H1 (cell line): ENCODE data around the gene TFAP2A. TPM values are rescaled to one million over a fixed set of nuclear protein-coding genes. Genes with fewer than 3 reads are reported as not detected.

Source experiments
- CTCF ChIA-PET: fragments of 300-600 bp; sonication (Branson Sonifier 250); formaldehyde crosslinking; loops from one replicate; lab custom pipeline; 2021; ENCODE audit not compliant: partially characterized antibody; lab: Charles Lee
- POLR2A ChIA-PET: fragments of 300-600 bp; sonication (Branson Sonifier 250); formaldehyde crosslinking; loops from one replicate; lab custom pipeline; 2021; ENCODE audit warnings: inconsistent platforms; ENCODE audit not compliant: partially characterized antibody; lab: Charles Lee
- DNase-seq, 2 experiments: peaks; one replicate each; pipeline versions ENCODE4 v3.0.0 to v3.0.0-alpha.2; 2010 to 2022; ENCODE audit warnings: low spot score in 2 of 2, low read depth in 1 of 2, mixed read lengths in 1 of 2
- FAIRE-seq: peaks from 2 replicates; lab custom pipeline; 2011; peaks lifted over from hg19 to GRCh38; lab: Jason Lieb, UNC
- H2AFZ ChIP-seq: 2 replicates; pipeline ENCODE4 v1.8.1; 2012; ENCODE audit warnings: low read length, inconsistent platforms
- H2AK5ac ChIP-seq: 2 replicates; pipeline ENCODE4 v1.6.1; 2013; ENCODE audit warnings: low read depth, low read length
- H2BK120ac ChIP-seq: replicated peaks from 2 replicates; pipeline ENCODE3; 2013; ENCODE audit warnings: low read depth, low read length, inconsistent platforms
- H2BK12ac ChIP-seq: 2 replicates; pipeline ENCODE4 v1.6.1; 2013; ENCODE audit warnings: low read depth, low read length
- H2BK15ac ChIP-seq: 2 replicates; pipeline ENCODE4 v1.6.1; 2013; ENCODE audit warnings: low read length
- H2BK20ac ChIP-seq: 2 replicates; pipeline ENCODE4 v1.6.1; 2013; ENCODE audit warnings: low read length
- H2BK5ac ChIP-seq: 2 replicates; pipeline ENCODE4 v1.6.1; 2013; ENCODE audit warnings: low read depth, low read length
- H3K14ac ChIP-seq: 2 replicates; pipeline ENCODE4 v1.6.1; 2013; ENCODE audit warnings: inconsistent platforms; ENCODE audit not compliant: insufficient read length
- H3K18ac ChIP-seq: 2 replicates; pipeline ENCODE4 v1.6.1; 2013; ENCODE audit warnings: low read length; ENCODE audit errors: extremely low read depth
- H3K23ac ChIP-seq: 2 replicates; pipeline ENCODE4 v1.6.1; 2013; ENCODE audit warnings: inconsistent platforms; ENCODE audit not compliant: insufficient read length
- H3K23me2 ChIP-seq: 2 replicates; pipeline ENCODE4 v1.6.1; 2013; ENCODE audit warnings: low read depth, low read length
- H3K27ac ChIP-seq: 2 replicates; pipeline ENCODE4 v1.6.1; 2011; ENCODE audit warnings: low read depth, low read length, inconsistent platforms
- H3K27me3 ChIP-seq, 4 experiments: replicated peaks in 1 of 4; 1 replicate in 1 of 4; 2 replicates in 3 of 4; pipeline versions ENCODE4 v1.6.1 to v1.8.1; 2011 to 2013; ENCODE audit warnings: low read length in 3 of 4, mild to moderate bottlenecking in 3 of 4, inconsistent platforms in 2 of 4, mixed read lengths in 2 of 4, moderate library complexity in 1 of 4; ENCODE audit not compliant: control insufficient read depth in 3 of 4, insufficient read depth in 3 of 4; ENCODE audit errors: extremely low read depth in 1 of 4
- H3K36me3 ChIP-seq, 4 experiments: 2 replicates each; pipeline versions ENCODE4 v1.6.1 to v1.8.1; 2011 to 2013; ENCODE audit warnings: mild to moderate bottlenecking in 4 of 4, low read length in 3 of 4, moderate library complexity in 2 of 4, control low read depth in 1 of 4, inconsistent platforms in 1 of 4; ENCODE audit not compliant: insufficient read depth in 4 of 4, control insufficient read depth in 2 of 4
- H3K4ac ChIP-seq: replicated peaks from 2 replicates; pipeline ENCODE3; 2013; ENCODE audit warnings: low read length, low read depth, mixed read lengths, inconsistent platforms; ENCODE audit not compliant: insufficient read length
- H3K4me1 ChIP-seq, 4 experiments: replicated peaks in 1 of 4; 1 replicate in 1 of 4; 2 replicates in 3 of 4; pipeline versions ENCODE4 v1.6.1 to v1.8.1; 2011 to 2013; ENCODE audit warnings: low read length in 3 of 4, inconsistent platforms in 2 of 4, mixed read lengths in 1 of 4; ENCODE audit not compliant: insufficient read depth in 4 of 4, control insufficient read depth in 3 of 4
- H3K4me2 ChIP-seq, 2 experiments: 2 replicates each; pipeline versions ENCODE4 v1.6.1 to v1.8.1; 2011 to 2013; ENCODE audit warnings: low read depth in 2 of 2, low read length in 2 of 2, control low read depth in 1 of 2, inconsistent platforms in 1 of 2, mild to moderate bottlenecking in 1 of 2; ENCODE audit not compliant: insufficient read depth in 1 of 2
- H3K4me3 ChIP-seq, 4 experiments: fragments of 200-600, 300-600 bp in 1 of 4; sonication (generic), shearing (Covaris generic), sonication (Bioruptor Twin) in 1 of 4; 2 replicates each; pipeline versions ENCODE4 v1.5.1 to v1.8.1; 2011 to 2016; ENCODE audit warnings: low read length in 4 of 4, low read depth in 3 of 4, control low read depth in 2 of 4, inconsistent platforms in 2 of 4, mild to moderate bottlenecking in 2 of 4, mixed read lengths in 1 of 4, moderate library complexity in 1 of 4; ENCODE audit not compliant: insufficient read depth in 2 of 4; ENCODE audit errors: extremely low read depth in 1 of 4
- H3K56ac ChIP-seq: replicated peaks from 2 replicates; pipeline ENCODE3; 2013; ENCODE audit warnings: low read depth, mild to moderate bottlenecking, mixed read lengths, low read length, inconsistent platforms; ENCODE audit not compliant: insufficient read length
- H3K79me1 ChIP-seq: 2 replicates; pipeline ENCODE4 v1.6.1; 2013; ENCODE audit warnings: low read depth, low read length, control low read depth
- H3K79me2 ChIP-seq, 2 experiments: 2 replicates each; pipeline versions ENCODE4 v1.6.1 to v1.8.1; 2012 to 2013; ENCODE audit warnings: low read length in 2 of 2, mild to moderate bottlenecking in 2 of 2, inconsistent platforms in 1 of 2; ENCODE audit not compliant: insufficient read depth in 2 of 2, control insufficient read depth in 1 of 2
- H3K9ac ChIP-seq, 4 experiments: replicated peaks in 1 of 4; 1 replicate in 1 of 4; 2 replicates in 3 of 4; pipeline versions ENCODE4 v1.6.1 to v1.8.1; 2011 to 2013; ENCODE audit warnings: low read depth in 3 of 4, low read length in 3 of 4, control low read depth in 2 of 4, mild to moderate bottlenecking in 2 of 4, moderate library complexity in 2 of 4, inconsistent platforms in 1 of 4; ENCODE audit errors: extremely low read depth in 1 of 4
- H3K9me3 ChIP-seq, 2 experiments: 2 replicates each; pipeline versions ENCODE4 v1.6.1 to v1.8.1; 2012 to 2013; ENCODE audit warnings: mild to moderate bottlenecking in 2 of 2, moderate library complexity in 2 of 2, control low read depth in 1 of 2, inconsistent platforms in 1 of 2, low read depth in 1 of 2, low read length in 1 of 2, mixed read lengths in 1 of 2; ENCODE audit not compliant: insufficient read depth in 2 of 2
- H4K20me1 ChIP-seq, 2 experiments: replicated peaks in 1 of 2; 2 replicates each; pipeline versions ENCODE3 to v1.8.1; 2011 to 2013; ENCODE audit warnings: inconsistent platforms in 2 of 2, low read length in 2 of 2, mild to moderate bottlenecking in 1 of 2; ENCODE audit not compliant: insufficient read depth in 2 of 2, control insufficient read depth in 1 of 2
- H4K5ac ChIP-seq: 2 replicates; pipeline ENCODE4 v1.6.1; 2013; ENCODE audit warnings: low read length, low read depth, mixed read lengths, inconsistent platforms; ENCODE audit not compliant: insufficient read length
- H4K8ac ChIP-seq: 2 replicates; pipeline ENCODE4 v1.8.0; 2013; ENCODE audit warnings: mild to moderate bottlenecking, moderate library complexity, low read length, inconsistent platforms; ENCODE audit not compliant: insufficient read depth; ENCODE audit errors: extremely low read depth
- H4K91ac ChIP-seq: replicated peaks from 2 replicates; pipeline ENCODE3; 2013; ENCODE audit warnings: low read length, mixed read lengths, inconsistent platforms; ENCODE audit not compliant: insufficient read length
- ASH2L ChIP-seq: fragments of 200-600, 300-600 bp; sonication (generic); IDR thresholded peaks from one replicate; pipeline ENCODE4 v1.7.1; 2017; ENCODE audit warnings: low read length
- BRCA1 ChIP-seq: IDR thresholded peaks from 2 replicates; pipeline ENCODE4 v1.6.1; 2012; ENCODE audit warnings: low read depth, low read length, improper control_type of control experiment
- CTBP2 ChIP-seq: IDR thresholded peaks from 2 replicates; pipeline ENCODE4 v1.7.0; 2011; ENCODE audit warnings: borderline replicate concordance, mild to moderate bottlenecking, moderate library complexity, mixed read lengths, low read length; ENCODE audit not compliant: insufficient read depth, insufficient read length
- EZH2 ChIP-seq: fragments of 200-600 bp; sonication (generic); IDR thresholded peaks from 2 replicates; pipeline ENCODE4 v1.7.1; 2012; ENCODE audit warnings: low read depth, mild to moderate bottlenecking, moderate library complexity, low read length, inconsistent platforms; ENCODE audit not compliant: severe bottlenecking
- RNF2 ChIP-seq: fragments of 200-900, 300-1000 bp; sonication (generic); IDR thresholded peaks from 2 replicates; pipeline ENCODE4 v1.7.1; 2016; ENCODE audit warnings: borderline replicate concordance, low read depth, mild to moderate bottlenecking, antibody characterized with exemption, low read length; ENCODE audit not compliant: poor library complexity, severe bottlenecking; ENCODE audit errors: missing control alignments
- SUZ12 ChIP-seq: fragments of 200-600 bp; sonication (generic); IDR thresholded peaks from 2 replicates; pipeline ENCODE4 v1.6.1; 2012; ENCODE audit warnings: mild to moderate bottlenecking, inconsistent platforms, low read length, moderate library complexity, mixed read lengths
- TEAD4 ChIP-seq: IDR thresholded peaks from 2 replicates; pipeline ENCODE4 v1.6.1; 2012; ENCODE audit warnings: low read depth, low read length, inconsistent platforms, mixed read lengths
- WGBS, 2 experiments: shearing (Covaris generic) in 1 of 2; methylation state at CpG; one replicate each; pipeline versions ENCODE4 v1.1.6 to v1.1.7; 2013 to 2015; ENCODE audit warnings: low lambda C conversion rate in 2 of 2, mixed read lengths in 2 of 2, inconsistent platforms in 1 of 2, low coverage in 1 of 2, missing lambda C conversion rate in 1 of 2; ENCODE audit not compliant: insufficient replicate concordance in 2 of 2, insufficient coverage in 1 of 2, insufficient read length in 1 of 2; ENCODE audit errors: extremely low coverage in 1 of 2, missing lambda C conversion rate in 1 of 2; 5-methylcytosine and 5-hydroxymethylcytosine counted together
- polyA plus RNA-seq, 7 experiments: library from polyadenylated mRNA; depleted of rRNA in 3 of 7; stranded (reverse) in 5 of 7; unstranded in 2 of 7; fragments of >200 nt in 5 of 7; fragments of 200-250 nt in 2 of 7; gene quantifications; 1 replicate in 5 of 7; 2 replicates in 1 of 7; 4 replicates in 1 of 7; pipeline versions ENCODE4 v1.2.1 to v1.2.3, GENCODE V29; 2011 to 2013; ENCODE audit warnings: missing spikeins in 2 of 7, mixed read lengths in 2 of 7
- total RNA-seq: library from RNA; stranded (reverse); fragmentation: NEBNext Ultra II Directional; extraction: Animal tissue kit (Norgen Biotek cat#: 25700); gene quantifications from 2 replicates; pipeline ENCODE4 v1.2.1, GENCODE V29; 2021

TFAP2A gene
- total and polyA plus RNA-seq, 2 of the 8 experiments (the other 6 are each of a cell fraction or from before 2014, with no cell fraction given), result 0.23 TPM; not detected in 1

DNA sequence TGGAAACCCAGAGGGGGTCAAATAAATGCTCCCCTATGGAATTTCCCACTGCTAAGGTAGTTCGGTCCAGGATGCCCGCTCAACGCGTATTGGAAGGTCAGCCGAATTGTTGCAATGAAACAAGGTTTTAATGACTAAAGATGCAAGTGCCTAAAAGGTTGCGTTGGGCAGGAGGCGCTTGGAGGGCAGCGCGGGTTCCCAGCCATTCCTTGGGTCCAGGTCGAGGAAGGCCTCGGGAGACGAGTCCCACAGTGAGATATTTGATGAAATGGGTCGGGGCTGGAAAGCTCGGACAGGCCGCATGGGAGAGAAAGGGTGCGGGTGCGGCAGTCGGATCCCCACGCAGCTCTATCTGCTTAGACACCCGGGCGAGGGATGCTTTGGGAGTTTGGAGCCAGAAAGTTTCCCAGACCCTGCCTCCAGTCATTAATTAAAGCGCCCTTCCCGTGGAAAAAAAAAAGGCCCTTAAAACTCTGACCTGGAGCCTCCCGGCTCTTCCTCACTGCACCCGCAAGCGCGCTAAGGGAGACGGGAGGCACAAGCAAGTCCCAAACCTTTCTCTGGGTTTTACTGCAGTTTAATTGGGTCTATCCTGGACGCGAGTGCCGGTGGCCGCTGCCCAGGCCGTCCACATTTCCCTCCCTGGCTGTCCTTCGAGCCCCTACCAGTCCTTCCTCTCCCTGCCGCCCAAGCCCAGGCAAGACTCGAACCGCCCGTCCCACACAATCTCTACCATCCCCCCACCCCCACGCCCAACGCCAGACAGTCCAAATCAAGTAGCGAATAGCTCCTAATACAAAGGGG is 24.2 kb downstream of the TFAP2A start:
- peaks cover 0 to 8% (median 0%) of the 10 kb centered on the region in 4 experiments; a peak in 1 of 8 replicates for H3K36me3 ChIP-seq
- H2BK20ac ChIP-seq, result no peak overlapping the region
- H3K56ac ChIP-seq, result no peak overlapping the region
- H3K4me1 ChIP-seq, result peaks cover 12 to 34% (median 26%) of the 10 kb centered on the region in 4 experiments
- H2BK15ac ChIP-seq, result 0 out of 2 replicates have a peak overlapping the region, but pooled peaks have one; percentile 13
- H3K23ac ChIP-seq, result no peak overlapping the region
- 2% methylated on average over 35 of the region's 41 CpGs; no CpG with 5 or more reads in 1 of the 2 experiments for WGBS, 2 experiments
- TF ChIP-seq CTBP2 (peak; percentile 26), TEAD4 (no peak), BRCA1 (no peak), EZH2 (peak; percentile 96), SUZ12 (peak; percentile 99), ASH2L (no peak), RNF2 (peak; percentile 72)
- TF ChIP-seq, all 59 proteins: peak for 4
- Histone ChIP-seq H3K4ac (no peak overlapping the region), H3K23me2 (no peaks in the 10 kb centered on the region; the same call in 1 of the 2 replicates), H2BK120ac (no peak overlapping the region), H2AFZ (no peak overlapping the region), H3K27ac (no peak overlapping the region), H3K9me3 (no peaks in the 10 kb centered on the region), H4K20me1 (peaks cover 6 to 19% of the 10 kb centered on the region in 2 experiments), H3K4me3 (peak overlapping the region; percentile 7 to 54 (median 22); a peak in 5 of 8 replicates), H3K18ac (peak overlapping the region; percentile 79; the same call in 1 of the 2 replicates), H3K27me3 (peaks cover 79 to 100% (median 95%) of the 10 kb centered on the region in 4 experiments), H4K5ac (no peak overlapping the region), H2BK5ac (no peak overlapping the region), H2BK12ac (no peak overlapping the region), H3K79me2 (no peaks in the 10 kb centered on the region), H3K9ac (no peak overlapping the region), H3K79me1 (no peaks in the 10 kb centered on the region), H3K14ac (no peak overlapping the region), H4K91ac (no peak overlapping the region), H3K4me2 (peak overlapping the region; percentile 66 to 77), H2AK5ac (no peak overlapping the region), H4K8ac (no peak overlapping the region)
- CTCF ChIA-PET, result interaction anchor here (0.9 to 17.2 kb wide), 3 partner anchors 9 to 53 kb away, joined by 3 to 365 read pairs (median 4); partner anchors contain the start of gene TFAP2A
- POLR2A ChIA-PET, result interaction anchor here (0.9 to 2.0 kb wide), 9 partner anchors 14 to 35 kb away, joined by 3 to 8 read pairs (median 4); partner anchors contain the start of gene TFAP2A
- DNase-seq (peak in 1 of 2 experiments; percentile 62), FAIRE-seq (no peak)
